ENCODE results near the gene RGL4.
"Not testable (repeated sequence)": the region's sequence is repeated elsewhere in the genome, so short reads cannot be mapped to it uniquely, and the experiment has no call there.

RGL4 gene, protein sequence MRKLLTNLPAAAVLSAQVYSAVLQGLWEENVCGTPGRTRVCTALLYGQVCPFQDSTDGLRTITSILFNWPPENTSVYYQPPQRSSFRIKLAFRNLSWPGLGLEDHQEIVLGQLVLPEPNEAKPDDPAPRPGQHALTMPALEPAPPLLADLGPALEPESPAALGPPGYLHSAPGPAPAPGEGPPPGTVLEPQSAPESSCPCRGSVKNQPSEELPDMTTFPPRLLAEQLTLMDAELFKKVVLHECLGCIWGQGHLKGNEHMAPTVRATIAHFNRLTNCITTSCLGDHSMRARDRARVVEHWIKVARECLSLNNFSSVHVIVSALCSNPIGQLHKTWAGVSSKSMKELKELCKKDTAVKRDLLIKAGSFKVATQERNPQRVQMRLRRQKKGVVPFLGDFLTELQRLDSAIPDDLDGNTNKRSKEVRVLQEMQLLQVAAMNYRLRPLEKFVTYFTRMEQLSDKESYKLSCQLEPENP

DNA sequence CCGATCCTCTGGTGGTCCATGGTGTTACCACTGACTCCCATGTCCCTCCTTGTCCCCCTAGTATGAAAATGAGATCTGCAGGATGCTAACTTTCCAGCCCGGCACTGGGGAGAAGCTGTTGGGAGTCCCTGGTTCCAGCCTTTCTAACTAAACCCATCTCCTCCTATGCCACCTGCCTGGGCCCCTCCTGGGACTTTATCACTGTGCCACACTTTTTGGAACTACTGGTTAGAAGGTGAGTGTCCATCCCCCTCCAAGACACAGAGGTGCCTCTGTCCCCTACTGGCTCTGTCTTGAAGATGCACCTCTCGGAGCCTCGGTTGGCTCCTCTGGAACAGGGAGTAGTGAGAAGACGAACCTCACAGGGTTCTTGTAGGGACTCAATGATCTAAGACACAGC lies at the start of gene RGL4:
Gene RGL4 (plus strand): TSS at position 301 of the 400 bp plus-strand sequence. CDS start 1,018 bp downstream, outside the sequence.
- DNase-seq: no peak

DNA sequence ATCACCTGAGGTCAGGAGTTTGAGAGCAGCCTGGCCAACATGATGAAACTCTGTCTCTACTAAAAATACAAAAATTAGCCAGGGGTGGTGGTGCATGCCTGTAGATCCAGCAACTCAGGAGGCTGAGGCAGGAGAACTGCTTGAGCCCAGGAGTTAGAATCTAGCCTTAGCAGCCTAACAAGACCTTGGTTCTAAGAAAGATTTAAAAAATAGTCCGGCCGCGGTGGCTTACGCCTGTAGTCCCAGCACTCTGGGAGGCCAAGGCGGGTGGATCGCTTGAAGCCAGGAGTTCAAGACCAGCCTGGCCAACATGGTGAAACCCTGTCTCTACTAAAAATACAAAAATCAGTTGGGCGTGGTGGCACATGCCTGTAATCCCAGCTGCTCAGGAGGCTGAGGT lies 44.3 kb upstream of the RGL4 start:
- not testable (repeated sequence) for DNase-seq

DNA sequence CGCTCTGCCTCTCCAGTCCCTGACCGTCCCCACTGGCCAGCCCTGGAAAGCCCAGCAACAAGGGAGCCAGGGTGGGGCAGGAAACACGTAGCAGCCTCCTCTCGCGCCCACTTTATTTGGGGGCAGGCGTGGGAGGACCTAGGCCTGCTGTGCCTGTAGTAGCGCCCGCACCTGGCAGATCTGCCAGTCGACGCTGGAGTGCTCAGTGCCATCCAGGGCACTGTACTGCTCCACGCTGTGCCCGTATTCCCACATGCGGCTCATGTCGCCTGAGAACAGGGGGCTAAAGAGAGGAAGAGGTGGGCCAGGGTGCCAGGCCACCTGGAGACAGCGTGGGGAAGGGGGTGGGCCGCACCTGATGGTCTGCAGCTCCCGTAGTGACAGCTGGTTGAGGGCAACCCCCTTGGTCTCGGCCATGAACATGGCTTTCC lies 41.7 kb upstream of the RGL4 start:
- DNase-seq: no peak

DNA sequence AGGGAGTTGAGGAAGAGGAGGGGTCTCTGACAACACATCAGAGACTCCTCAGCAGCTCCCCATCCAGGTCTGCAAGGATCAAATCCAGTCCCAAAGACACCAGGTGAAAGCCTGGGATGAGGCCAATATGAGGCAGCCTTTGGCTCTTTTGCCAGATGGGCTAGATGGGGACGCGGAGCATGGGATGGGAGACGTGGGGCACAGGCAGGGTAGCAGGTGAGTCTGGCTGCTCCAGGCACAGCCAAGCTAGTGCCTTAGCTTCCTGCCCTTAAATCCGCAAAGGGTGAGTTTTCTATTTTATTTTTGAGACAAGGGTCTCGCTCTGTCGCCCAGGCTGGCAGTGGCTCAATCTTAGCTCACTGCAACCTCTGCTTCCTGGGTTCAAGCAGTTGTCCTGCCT lies 39.1 kb upstream of the RGL4 start:
- no peak for DNase-seq

DNA sequence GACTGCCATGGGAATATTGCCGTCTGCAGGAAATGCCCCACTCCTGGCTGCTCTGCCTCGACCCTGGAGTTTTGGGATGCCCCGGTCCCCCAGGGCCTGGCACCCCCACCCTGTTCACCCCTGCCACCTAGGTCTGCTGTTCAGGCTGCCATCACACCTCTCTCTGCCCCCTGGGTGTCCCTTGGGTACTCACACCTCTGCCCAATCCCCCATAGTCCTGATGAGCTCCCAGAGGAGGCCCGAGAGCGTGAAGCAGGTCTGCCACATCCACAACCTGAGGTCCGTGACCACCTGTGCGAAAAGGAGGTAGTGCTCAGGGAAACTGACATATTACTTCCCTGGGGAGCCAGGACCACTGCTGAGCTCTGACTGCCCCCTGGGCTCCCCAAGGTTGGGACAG lies 38.5 kb upstream of the RGL4 start:
- DNase-seq: no peak

DNA sequence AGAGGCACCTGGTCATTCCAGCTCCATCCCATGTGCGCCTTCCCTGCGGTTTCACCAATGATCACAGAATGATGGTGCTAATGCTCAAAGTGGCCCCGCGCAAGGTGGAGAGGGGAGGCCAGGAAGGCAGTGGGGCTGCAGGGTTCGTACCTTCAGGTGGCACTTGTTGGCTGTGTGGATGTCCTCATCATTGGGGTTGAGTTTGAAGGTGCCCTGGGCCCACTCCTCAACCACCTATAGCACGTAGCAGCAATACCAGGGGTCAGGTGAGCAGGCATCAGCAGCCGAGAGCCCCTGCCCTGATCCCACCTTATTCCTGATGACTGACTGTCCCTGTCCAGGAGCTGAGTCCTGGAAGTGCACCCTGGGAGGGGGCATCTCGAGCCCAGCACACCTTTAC lies 38.1 kb upstream of the RGL4 start:
- no peak for DNase-seq

DNA sequence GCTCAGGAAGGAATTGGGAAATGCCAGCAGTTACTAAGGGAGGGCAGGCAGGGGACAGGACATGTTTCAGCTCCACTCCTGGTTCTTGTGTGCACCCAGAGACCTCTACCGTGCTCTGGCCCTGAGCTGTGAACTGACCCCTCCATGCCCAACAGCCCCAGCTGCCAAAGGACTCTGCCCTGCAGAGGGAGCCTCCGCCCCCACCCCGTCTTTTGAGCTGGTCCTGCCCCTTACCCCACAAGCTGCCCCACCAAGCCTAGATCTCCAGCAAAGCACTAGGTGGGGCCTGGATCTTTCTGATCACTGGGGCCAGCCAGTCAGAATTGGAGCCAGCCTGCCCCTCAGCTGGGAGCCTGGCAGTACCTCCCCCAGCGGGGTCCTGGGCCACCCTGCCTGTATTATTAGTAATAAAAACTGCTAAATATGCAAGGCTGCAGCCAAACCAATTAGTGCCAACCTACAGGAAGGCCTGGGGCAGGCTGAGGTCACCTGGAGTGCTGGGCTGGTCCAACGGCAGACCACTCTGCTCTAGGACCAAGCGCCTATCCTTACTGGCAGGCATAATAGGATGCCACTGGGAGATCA lies 34.8 kb upstream of the RGL4 start:
- DNase-seq: no peak

DNA sequence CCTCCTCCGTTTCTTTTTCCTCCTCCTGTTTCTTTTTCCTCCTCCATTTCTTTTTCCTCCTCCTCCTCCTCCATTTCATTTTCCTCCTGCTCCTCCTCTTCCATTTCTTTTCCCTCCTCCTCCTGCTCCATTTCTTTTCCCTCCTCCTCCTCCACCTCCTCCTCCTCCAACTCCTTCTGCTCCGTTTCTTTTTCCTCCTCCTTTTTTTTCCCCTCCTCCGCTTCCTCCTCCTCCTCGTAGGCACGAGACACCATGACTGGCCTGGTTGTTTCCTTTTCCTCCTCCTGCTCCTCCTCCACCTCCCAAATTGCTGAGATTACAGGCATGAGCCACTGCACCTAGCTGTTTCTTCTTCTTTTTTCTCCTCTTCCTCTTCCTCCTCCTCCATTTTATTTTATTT lies 33.1 kb upstream of the RGL4 start:
- DNase-seq: no peak

DNA sequence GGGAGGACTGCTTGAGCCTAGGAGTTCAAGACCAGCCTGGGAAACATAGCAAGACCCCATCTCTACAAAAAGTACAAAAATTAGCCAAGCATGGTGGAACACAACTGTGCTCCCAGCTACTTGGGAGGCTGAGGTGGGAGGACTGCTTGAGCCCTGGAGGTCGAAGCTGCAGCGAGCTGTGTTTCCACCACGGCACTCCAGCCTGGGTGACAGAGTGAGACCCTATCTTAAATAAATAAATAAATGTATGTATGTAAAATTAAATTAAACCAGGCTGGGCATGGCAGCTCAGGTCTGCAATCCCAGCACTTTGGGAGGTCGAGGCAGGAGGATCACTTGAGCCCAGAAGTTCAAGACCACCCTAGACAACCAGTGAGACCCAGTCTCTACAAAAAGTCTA lies 30.4 kb upstream of the RGL4 start:
- DNase-seq: not testable (repeated sequence)

DNA sequence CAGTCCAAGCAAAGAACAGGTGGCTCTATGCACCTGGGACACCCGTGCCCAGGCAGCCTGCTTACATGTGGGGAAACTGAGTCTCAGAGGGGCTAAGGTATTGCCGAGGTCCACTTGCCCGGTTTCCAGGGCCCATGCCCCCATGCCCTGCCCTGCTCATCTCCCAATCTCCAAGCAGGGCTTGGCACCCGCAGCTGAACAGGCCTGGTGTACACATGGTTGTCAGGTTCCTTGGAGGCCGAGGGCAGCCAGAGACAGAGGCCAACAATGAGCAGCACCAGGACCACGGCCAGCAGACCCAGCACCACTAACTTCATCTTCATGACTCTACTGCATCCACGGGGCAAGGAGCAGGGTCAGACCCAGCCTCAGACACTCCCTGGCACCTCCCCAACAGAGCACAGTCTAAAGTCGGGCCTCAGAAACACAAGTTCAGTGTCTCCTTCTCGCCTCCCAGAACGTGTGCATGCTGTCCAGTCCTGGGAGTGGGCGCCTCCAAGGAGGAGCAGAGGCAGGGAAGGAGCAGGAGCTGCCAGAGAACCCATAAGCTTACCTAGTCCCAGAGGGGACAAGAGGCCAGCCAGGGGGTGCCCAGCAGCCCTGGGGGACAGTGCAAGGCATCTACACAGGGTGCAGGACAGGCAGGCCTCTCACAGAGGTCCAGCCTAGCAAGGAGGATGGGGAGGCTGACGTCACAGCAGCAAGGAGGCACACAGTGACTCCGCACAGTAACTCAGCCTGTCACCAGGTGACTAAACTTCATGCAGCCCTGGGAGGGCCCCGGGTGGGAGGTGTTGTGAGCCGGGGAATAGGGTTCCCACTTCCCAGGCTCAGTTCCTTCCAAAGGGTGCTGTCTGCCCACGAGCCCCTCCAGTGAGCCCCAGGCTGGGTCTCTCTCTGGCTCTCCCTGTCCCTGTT lies 20.2 kb upstream of the RGL4 start:
- no peak for DNase-seq

DNA sequence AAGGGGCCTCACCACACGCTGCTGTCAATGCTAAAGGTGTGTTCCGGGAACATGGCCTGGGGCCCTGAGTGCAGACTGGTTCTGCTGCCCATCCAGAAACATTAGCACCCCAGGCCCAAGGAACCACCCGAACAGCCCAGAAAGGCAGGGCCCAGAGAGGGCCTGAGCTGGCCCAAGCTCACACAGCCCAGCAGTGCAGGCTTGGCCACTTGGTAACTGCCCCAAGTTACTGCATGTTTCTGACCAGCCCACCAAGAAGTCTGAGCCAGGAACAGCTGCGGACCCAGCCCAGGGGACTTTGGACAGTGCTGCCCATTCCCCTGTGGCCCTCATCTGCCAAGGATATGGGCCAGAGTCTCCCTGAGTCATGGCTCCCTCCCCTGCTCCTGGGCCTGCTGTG lies 19.4 kb upstream of the RGL4 start:
- not testable (repeated sequence) for DNase-seq

DNA sequence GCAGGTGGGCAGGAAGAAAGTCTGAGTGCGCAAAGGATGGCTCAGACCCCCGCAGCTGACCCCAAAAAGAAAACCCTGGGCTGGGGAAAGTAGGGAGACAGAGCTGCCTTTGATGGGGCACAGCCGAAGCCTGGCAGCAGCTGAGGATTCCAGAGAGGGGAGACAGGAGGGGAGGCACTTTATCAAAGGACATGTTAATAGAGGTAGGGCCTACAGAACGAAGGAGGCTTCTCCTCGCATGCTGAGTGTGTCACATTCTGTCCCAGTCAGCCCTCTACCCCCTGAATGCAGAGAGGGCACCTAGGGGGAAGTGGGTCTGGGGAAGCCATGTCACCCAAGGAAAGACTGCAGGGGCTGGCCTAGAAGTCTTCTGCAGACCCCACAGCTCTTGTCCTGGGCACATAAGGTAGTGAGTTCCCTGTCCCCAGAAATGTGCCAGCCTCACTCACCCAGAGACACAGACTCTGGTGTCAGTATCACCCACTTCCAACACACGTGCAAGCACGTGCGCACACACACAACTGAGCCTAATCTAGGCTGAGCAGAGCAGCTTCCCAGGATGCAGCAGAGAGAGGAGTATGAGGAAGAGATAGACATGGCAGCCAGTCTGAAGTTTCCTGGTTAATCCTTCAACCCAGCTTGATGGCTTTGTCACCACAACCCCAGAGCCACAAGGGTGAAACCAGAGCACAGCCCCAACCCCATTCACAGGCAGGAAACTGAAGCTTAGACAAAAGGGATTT lies 18.3 kb upstream of the RGL4 start:
- peak; percentile 29 for DNase-seq

DNA sequence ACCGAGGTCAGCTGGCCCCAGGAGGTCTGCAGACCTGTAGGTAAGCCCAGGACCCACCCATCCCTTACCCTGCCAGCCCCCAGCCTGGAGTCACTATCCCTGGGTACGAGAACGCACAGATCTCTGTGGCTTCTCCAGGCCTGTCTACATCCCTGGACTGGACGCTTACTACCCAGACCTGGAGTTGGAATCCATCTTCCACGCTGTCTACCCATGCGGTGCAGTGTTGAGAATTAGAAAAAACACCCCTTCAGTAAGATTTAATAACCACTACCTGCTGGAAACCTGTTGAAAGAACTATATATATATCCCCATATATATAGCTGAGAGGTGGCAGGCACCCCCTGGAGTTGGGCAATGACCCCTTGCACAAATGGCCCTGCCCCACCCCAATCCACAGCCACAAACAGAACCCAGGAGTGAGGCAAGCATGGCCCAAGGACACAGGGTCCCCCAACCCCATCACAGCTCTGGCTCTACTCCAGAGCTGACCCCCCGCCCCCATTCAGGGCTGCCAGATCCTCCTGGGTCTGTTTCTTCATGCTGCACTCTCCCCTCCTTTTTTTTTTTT lies 17.7 kb upstream of the RGL4 start:
- no peak for DNase-seq

DNA sequence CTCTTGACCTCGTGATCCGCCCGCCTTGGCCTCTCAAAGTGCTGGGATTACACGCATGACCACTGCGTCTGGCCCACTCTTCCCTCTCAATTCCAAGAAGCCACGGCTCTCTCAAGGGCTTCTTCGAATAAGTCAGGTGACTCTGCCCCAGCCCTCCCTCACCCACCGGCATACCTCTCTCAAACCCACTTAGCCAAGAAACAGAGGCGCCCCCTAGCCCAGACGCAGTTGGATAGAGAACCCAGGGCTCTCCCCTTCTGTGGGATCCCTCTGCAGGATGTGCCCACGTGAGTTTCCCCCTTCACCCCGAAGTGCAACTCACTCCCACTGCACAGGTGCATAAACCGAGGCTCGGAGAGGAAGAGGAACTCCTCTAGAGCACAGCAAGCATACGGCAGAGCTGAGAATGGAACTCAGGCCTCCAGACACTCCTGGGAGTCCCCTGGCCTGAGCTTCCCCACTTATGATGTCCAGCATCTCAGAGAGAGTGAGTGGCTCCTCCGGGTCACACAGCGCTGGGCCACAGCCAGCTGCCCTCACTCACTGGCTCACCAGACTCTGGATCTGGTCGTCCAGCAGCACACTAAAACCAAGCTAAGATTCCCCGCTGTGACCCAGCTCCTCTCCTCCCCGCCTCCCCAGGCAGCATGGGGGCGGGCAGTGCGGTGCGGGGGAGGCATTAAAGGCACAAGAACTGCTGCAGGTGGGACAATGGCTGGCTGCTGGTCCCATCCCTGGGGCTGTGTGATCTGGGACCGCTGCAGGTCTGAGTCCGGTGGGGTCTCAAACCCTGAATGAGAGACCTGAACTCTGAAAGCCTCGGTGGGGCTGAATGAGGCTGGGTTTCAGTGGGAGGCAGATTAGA lies 16.8 kb upstream of the RGL4 start:
- DNase-seq: no peak

DNA sequence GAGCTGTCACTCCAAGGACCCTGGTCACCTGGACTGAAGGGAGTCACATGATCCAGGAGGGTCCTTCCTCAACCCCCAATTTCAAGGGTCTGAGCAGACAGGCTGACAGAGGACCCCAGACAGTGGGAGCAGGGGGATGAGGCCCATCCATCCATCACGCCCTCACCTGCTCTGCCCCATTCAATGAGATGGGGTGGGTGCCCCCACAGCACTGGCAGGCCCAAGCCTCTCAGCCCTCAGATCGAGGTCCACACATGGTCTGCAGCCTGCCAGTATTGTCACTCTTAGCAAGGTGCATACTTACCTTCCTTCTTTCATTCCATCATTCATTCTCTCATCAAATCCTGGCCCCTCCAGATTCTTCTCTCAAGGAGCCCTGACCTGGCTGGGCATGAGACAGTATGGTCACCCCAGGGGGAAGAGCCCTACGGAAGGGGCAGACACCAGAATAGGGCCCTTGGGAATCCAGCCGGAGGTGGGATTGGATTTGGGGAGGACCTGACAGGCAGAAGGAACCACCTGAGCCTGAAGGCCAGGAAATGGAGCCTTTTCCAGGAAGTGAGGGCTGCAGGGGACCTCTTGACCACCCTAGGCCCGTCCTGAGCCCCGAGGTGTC lies 15.8 kb upstream of the RGL4 start:
- DNase-seq: not testable (repeated sequence)

DNA sequence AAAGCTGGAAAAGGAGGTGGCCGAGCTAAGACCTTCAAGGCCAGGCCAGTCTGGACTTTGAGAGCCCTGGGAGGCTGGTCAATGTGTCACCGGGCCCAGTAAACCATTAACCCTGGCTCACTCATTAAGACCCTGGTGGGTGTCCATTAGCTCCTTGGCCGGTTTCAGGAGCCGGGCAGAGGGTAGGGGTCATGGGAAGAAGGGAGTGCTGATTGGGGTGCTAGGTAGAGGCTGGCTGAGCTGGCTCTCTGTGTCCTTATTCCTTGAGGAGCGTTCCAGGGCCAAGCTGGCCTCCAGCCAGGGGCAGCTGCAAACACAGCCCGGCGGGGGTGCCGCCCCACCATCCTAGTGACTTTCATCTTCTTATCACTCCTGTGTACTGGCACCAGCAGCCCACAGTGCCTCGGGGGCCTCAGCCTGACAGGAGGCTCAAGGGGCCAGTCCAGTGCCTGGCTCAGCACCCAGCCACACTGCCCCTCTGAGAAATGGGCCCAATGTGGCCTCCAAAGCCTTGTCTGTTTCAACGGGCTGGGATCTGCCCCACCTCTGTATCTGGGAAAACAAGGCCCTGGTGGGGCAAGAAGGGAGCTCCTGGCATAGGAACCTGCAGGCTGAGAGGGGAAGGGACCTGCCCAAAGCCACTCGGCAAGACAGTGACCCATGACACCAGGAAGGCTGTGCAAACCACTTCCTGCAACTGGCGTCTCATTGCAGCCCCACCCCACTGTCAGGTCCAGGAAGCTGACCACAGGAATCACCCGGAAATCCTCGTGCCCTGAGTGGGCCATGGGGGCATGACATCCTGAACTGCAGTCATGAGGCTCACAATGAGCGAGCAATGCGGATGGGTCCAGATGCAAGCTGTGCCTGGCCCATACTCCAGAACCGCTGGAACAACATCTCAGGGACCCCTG lies 15.1 kb upstream of the RGL4 start:
- peak; percentile 85 for DNase-seq

DNA sequence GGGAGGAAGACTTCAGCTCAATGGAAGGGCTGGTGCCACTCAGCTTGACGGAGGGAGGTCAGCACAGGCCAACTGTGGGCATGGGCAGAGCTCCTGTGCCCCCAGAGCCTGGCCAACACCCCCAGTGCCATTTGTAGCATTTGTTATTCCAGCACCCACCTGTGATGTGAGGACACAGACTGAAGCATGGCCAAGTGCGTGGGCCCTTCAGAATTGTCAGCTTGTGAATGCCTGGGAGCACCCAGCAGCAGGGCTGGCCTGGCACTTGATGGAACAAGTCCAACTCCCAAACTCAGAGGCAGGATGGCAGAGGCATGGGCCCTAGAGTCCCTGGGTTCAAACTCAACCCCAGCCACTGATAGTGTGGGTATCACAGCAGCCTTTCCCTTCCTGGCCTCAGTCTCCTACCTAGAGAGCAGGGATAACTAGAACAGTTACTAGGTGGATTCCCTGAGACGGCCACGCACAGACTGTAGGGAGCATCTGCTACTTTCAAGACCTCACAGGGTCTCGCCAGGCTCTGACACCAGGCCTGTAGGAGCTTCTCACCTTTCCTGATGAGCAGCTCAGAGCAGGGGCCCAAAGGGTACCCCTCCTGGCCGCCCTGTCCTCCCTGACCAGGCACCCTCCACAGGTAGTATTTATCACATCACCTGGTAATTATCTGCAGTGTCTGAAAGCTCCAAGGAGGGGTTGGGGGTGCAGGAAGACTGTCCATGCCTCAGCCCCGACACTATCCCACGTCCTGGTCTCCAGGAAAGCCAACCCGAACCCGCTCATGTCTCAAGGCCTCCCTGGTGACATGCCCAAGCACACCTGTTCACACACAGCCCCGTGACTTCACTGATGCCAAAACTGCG lies 13.7 kb upstream of the RGL4 start:
- DNase-seq: not testable (repeated sequence)

DNA sequence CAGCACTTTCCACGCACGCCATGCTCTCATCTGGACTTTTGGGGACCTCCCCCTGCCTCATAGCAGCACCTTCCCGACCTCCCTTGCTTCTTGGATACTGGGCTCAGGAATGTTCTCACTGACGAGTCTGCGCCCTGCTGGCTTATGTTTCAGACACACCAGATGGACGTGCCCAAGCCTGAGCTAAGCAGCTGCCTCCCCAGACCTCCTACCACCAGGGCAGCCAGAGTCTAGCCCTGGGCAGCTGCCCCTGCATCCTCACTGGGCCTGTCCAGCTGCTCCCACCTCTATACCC lies 13.2 kb upstream of the RGL4 start:
- no peak for DNase-seq

DNA sequence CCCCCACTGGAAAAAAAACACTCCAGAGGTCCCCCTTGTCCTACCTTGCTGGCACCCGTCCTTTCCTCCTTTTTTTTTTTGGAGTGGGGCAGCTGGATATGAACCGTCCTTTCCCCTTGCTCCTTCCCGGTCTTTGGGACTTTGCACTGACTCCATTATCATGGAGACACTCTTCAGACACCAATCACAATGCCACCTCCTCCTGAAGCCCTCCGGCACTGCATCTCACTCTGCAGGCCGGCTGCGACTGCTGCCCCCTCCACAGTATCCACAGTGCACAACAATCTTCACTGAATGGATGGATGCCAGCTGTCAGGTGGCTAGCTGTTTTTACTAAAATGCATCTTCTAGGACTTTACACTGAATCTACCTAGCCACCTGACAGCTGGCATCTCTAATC lies 12.7 kb upstream of the RGL4 start:
- no peak for DNase-seq

All from hematopoietic multipotent progenitor cell treated with erythropoietin and hydrocortisone succinate and interleukin-3 and kit ligand, for 6 days (in vitro differentiated cells).